HG02623 (cell line): ENCODE measurements around the gene NDUFA12.

Experiments
- ATAC-seq: cut with Tn5 transposase; IDR thresholded peaks from one replicate; pipeline ENCODE4 v1.9.1; 2021; ENCODE audit warnings: moderate library complexity; ENCODE audit not compliant: unreplicated experiment

Gene NDUFA12

GRCh38 chr12:94942663-94943062, 60.8 kb downstream of the NDUFA12 start:
- no peak for ATAC-seq

GRCh38 chr12:94941440-94941862, 62.0 kb downstream of the NDUFA12 start:
- ATAC-seq, result no peak

- ATAC-seq, result no peak
These were observed 62.7 kb downstream of the NDUFA12 start for GRCh38 chr12:94940771-94941170.

- ATAC-seq, result no peak
These were observed 64.9 kb downstream of the NDUFA12 start for GRCh38 chr12:94938583-94938982.

- no peak for ATAC-seq
These were observed 72.7 kb downstream of the NDUFA12 start for GRCh38 chr12:94930772-94931171.

GRCh38 chr12:94930216-94930654, 73.3 kb downstream of the NDUFA12 start:
- no peak for ATAC-seq

- no peak for ATAC-seq
These were observed 73.7 kb downstream of the NDUFA12 start for GRCh38 chr12:94929780-94930179.

GRCh38 chr12:94925729-94926128, 77.8 kb downstream of the NDUFA12 start:
- ATAC-seq, result no peak

GRCh38 chr12:94925206-94925605, 78.3 kb downstream of the NDUFA12 start:
- no peak for ATAC-seq

- ATAC-seq, result no peak
These were observed 80.9 kb downstream of the NDUFA12 start for GRCh38 chr12:94922561-94922960.
